MG63 (cell line): Measurements from ENCODE around the gene ANKH. TPM values are rescaled to one million over a fixed set of nuclear protein-coding genes. Genes with fewer than 3 reads are reported as not detected.
"Not testable (repeated sequence)": the region's sequence is repeated elsewhere in the genome, so short reads cannot be mapped to it uniquely, and the experiment has no call there.

Experiments used
- DNase-seq: peaks from one replicate; pipeline ENCODE4 v3.0.0-alpha.2; 2020
- H3K27me3 ChIP-seq: fragments of 250-450 bp; sonication (Bioruptor Pico); 2 replicates; pipeline ENCODE4 v1.5.1; 2020; ENCODE audit warnings: mild to moderate bottlenecking, moderate library complexity
- H3K36me3 ChIP-seq: fragments of 250-450 bp; sonication (Bioruptor Pico); 2 replicates; pipeline ENCODE4 v1.5.1; 2020; ENCODE audit warnings: mild to moderate bottlenecking, moderate library complexity
- H3K4me3 ChIP-seq: fragments of 250-450 bp; sonication (Bioruptor Pico); 2 replicates; pipeline ENCODE4 v1.5.1; 2020; ENCODE audit warnings: mild to moderate bottlenecking, moderate library complexity
- H3K9me3 ChIP-seq: fragments of 250-450 bp; sonication (Bioruptor Pico); 2 replicates; pipeline ENCODE4 v1.5.1; 2020; ENCODE audit warnings: mild to moderate bottlenecking, moderate library complexity
- total RNA-seq: library from RNA; depleted of rRNA; stranded (reverse); fragments of >200 nt; shearing (Covaris generic); gene quantifications from 2 replicates; pipeline ENCODE4 v1.2.3, GENCODE V29; 2014; ENCODE audit warnings: low replicate concordance

Gene ANKH
- total RNA-seq, 1 experiment from 2014 or later: 28.9 TPM

DNA sequence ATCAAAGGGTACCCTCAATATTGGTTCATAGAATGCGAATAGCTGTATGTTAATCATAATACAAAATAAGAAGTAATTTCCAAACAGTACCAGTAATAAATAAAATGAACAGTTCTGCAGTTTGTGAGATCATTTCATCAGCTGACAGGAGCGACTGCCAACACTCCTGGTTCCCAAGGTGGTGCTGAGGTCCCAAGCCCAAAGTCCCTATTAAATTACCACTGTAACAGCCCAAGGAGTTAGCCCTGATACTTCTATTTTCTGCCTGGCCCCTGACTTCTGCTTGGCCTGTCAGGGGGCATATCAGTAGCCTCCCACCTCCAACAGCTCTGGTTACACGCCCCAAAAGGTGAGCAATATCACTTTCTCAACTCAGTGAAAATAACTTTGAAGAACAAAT, 47.1 kb downstream of the ANKH start:
- peaks cover 6% of the 10 kb centered on the region; the same call in 1 of the 2 replicates for H3K9me3 ChIP-seq
- no peaks in the 10 kb centered on the region for H3K27me3 ChIP-seq
- no peaks in the 10 kb centered on the region for H3K36me3 ChIP-seq
- no peak overlapping the region for H3K4me3 ChIP-seq
- no peak for DNase-seq

DNA sequence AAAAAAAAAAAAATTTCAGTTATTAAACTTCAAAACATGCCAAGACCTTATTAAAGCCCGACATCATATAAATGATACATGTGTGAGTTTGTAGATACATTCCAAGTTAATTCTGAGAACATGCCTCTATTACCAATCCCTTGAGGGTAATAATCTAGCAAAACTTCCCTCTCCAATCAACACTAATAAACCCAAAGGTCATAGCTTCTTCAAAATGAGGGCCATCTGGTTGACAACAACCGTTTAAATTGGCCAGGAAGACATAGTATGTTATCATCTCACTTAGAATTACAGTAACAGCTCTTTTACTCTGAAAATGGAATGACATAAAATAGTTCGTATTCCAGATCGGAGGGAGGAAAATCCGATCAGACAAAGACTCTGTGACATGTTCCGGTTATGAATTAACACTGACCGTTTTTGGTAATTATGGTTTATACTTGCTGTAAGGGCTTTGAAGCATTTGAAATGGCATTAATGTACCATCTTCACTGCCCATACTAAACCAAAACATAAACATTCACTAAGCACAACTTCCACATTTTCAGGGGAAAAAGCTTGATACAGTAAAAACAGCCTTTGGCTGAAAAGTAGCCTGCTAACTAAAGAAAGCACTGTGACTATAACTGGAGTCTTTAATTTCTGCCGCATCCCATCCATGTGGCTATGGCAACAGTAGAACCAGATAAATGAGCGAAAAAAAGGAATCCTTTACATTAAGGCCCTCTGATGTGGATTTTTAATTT, 50.3 kb downstream of the ANKH start:
- no peaks in the 10 kb centered on the region for H3K36me3 ChIP-seq
- no peak for DNase-seq
- H3K9me3 ChIP-seq: peaks cover 6% of the 10 kb centered on the region; the same call in 1 of the 2 replicates
- no peak overlapping the region for H3K4me3 ChIP-seq
- no peaks in the 10 kb centered on the region for H3K27me3 ChIP-seq

DNA sequence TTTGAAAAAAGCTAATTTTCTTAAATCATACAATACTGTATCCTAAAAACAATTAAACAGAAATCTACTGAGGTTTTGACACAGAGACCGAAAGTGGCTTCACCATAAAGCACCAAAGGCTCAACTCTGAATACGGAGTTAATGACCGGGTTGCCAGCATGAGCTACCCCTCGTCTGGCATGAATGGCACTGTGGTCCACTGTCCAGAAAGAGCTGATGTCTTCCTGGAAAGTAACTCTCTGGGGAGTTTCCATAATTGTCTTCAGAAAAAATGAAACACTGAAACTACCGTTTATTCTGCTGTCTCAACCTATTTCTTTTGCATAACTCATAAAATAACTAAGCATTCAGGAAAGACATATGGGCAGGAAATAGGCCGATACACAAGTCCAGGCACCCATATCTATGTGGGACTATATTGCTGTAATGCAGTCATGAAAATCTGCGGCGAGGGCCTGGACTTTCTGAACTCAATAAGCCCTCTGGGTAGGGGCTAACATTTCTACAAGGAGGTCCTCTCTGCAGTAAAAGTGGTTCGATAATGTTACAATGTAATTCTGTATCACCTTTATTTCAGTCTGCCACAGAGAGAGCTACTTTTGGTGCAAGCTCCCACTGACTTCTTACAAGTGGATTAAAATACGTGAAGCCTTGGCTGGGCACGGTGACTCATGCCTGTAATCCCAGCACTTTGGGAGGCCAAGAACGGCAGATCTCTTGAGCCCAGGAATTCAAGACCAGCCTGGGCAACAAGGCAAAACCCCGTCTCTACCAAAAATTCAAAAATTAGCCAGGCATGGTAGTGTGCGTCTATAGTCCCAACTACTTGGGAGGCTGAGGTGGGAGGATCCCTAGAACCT, 52.4 kb downstream of the ANKH start:
- DNase-seq: peak; percentile 87
- Histone ChIP-seq H3K36me3 (no peaks in the 10 kb centered on the region), H3K4me3 (no peak overlapping the region), H3K27me3 (no peaks in the 10 kb centered on the region), H3K9me3 (peaks cover 6% of the 10 kb centered on the region; the same call in 1 of the 2 replicates)

DNA sequence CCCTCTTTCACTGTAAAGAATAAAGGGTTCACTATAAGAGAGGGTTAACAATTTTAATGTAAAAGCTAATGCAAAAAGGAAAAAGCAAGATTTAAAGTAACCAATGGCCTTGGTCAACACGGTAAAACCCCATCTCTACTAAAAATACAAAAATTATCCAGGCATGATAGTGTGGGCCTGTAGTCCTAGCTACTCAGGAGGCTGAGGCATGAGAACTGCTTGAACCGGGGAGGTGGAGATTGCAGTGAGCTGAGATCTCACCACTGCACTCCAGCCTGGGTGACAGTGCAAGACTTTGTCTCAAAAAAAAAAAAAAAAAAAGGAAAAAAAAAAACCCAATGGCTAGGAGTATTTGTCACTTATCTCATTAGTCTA, 53.8 kb downstream of the ANKH start:
- DNase-seq, H3K9me3 ChIP-seq, H3K4me3 ChIP-seq, H3K36me3 ChIP-seq, H3K27me3 ChIP-seq: not testable (repeated sequence)

DNA sequence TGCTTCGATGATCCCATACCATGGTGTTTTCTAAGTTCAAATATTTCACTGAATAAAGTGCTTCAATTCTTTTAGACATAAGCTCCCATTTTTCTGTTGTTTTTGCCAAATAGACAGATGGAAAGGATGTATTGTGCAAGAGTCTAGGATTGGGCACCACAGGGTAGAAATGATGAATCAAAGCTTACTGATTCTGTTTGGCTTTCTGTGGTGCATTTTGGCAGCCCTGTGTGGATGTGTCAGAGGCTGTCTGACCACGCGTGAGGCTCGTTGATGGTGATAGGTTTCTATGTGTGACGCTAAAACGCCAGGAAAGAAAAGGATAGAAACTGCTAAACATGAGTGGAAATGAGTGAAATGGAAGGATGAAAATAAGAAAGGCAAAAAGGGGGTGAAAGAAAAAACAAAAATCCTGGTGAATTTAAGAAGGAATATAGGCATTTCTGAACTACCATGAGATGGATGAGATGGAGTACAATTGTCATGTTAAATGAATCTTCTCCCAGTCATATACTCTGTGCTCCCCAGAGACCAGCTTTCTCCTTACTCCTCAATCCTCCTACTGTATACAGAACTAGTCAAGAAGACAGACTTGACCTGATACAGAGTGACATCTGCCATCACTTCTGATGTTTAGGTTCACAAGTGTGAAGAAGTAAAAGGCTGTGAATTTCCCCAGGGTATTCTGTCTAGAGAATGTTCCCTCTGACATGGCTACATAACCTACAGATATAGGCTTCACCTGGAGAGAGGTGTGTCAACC, 54.4 kb downstream of the ANKH start:
- DNase-seq: peak; percentile 93
- peaks cover 6% of the 10 kb centered on the region; the same call in 1 of the 2 replicates for H3K9me3 ChIP-seq
- no peaks in the 10 kb centered on the region for H3K27me3 ChIP-seq
- no peaks in the 10 kb centered on the region for H3K36me3 ChIP-seq
- no peak overlapping the region for H3K4me3 ChIP-seq

DNA sequence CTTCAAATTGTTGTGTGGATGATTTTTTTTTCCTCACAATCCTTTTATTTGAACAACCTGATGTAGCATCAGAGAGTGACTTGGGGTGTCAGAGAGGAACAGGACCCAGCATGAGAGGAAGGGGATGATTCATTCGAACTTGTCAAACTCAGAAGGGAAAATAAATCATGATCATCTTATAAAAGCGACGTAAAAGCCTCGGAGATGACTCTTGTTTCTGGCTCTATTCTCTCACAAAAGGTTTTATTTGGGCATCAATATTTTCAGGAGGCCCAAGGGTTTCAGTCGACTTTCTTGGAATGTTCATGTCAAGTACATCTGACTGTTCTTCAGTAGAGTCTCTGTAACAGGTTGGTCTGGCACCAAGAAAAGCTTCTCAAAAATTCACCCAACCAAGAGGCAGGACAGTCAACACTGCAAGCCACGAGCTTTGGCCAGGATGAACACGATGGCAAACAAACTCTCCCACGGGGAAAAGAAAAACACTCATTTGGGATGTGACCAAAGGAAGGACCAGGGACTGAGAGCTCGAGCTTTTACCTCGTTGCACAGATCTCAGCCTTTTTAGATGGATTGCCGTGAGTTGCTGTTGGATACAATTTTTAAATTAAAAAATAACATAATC, 55.1 kb downstream of the ANKH start:
- Histone ChIP-seq H3K27me3 (no peaks in the 10 kb centered on the region), H3K9me3 (peaks cover 6% of the 10 kb centered on the region; the same call in 1 of the 2 replicates), H3K4me3 (no peak overlapping the region), H3K36me3 (no peaks in the 10 kb centered on the region)
- peak; percentile 21 for DNase-seq

DNA sequence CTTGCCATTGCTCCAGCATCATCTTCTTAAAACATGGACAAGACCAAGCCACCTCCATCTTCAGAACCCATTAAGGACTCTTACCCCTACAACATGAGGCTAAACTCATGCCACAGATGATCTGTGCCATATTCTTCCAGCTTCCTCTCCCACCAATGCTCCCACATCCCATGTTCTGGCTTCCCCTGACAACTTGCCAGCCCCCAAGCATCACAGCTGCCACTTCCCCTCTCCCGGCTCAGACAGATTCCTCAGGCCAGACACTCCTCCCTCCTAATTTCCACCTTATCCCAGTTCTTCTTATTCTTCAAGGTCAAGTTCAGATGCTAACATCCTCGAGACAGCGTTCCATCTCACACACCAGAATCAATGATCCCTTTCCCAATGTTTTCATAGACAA, 57.8 kb downstream of the ANKH start:
- peaks cover 3% of the 10 kb centered on the region; the same call in 1 of the 2 replicates for H3K36me3 ChIP-seq
- no peak for DNase-seq
- no peaks in the 10 kb centered on the region for H3K9me3 ChIP-seq
- H3K27me3 ChIP-seq: no peaks in the 10 kb centered on the region
- H3K4me3 ChIP-seq: no peak overlapping the region

DNA sequence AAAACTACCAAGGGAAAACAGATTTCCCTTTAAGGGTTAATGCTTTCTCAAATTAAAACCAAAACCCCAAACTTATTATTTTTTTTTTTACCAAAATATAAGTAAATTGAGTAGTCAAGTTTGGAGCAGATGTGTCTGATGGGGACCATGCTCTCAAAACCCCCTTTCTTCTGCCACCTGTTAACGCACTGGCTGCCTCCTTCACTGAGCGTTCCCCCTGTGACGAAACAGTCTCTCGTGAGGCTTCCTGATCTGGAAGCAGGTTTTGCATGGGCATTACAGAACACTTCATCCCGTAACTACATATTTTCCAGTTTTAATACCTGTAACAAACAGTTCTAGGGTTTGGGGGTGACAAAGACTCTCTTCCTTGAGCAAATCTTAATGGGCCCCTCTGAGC, 59.4 kb downstream of the ANKH start:
- H3K36me3 ChIP-seq: peaks cover 3% of the 10 kb centered on the region; the same call in 1 of the 2 replicates
- H3K27me3 ChIP-seq: no peaks in the 10 kb centered on the region
- no peak overlapping the region for H3K4me3 ChIP-seq
- H3K9me3 ChIP-seq: no peaks in the 10 kb centered on the region
- no peak for DNase-seq

DNA sequence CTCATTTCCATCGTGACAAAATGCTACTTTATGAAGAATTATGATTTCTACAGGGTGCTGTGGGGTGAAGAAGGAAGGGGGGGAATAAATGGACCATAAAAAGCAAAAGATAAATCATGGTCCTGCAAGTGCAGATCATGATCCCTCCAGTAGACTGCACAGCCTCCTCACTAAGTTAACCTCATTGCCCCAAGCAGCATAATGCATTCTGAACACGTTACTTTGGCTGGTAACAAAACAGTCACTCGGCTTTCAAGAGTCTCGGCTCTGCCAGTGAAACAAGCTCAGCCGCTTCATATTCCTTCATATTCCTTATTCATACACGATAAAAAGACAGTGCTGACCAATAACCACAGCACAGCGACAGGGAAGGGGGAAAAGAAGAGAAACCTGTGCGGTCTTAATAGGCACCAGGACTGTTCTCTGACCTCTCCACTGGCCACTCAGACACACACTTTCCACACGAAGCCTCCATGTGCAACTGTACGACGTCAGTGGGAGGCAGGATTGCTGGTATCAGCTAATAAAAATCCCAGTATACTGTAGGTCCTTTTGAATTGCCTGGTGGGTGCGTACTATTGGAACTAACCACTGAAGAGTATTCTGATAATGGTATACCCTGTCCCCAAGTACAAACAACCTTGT, 60.5 kb downstream of the ANKH start:
- Histone ChIP-seq H3K4me3 (no peak overlapping the region), H3K27me3 (no peaks in the 10 kb centered on the region), H3K36me3 (peaks cover 3% of the 10 kb centered on the region; the same call in 1 of the 2 replicates), H3K9me3 (no peaks in the 10 kb centered on the region)
- no peak for DNase-seq

DNA sequence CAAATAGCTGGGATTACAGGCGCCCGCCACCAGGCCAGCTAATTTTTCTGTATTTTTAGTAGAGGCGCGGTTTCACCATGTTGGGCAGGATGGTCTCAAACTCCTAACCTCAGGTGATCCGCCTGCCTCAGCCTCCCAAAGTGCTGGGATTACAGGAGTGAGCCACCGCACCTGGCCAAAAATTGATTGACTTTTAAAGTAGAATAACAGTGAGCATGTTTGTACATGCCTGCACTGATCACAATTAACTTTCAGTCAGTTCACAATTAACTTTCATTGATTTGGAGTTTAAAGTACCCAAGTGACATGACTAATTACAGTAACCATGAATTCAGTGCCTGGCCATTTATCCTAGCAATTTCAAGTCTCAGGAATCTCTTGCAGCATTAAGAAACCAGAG, 61.3 kb downstream of the ANKH start:
- no peaks in the 10 kb centered on the region for H3K9me3 ChIP-seq

DNA sequence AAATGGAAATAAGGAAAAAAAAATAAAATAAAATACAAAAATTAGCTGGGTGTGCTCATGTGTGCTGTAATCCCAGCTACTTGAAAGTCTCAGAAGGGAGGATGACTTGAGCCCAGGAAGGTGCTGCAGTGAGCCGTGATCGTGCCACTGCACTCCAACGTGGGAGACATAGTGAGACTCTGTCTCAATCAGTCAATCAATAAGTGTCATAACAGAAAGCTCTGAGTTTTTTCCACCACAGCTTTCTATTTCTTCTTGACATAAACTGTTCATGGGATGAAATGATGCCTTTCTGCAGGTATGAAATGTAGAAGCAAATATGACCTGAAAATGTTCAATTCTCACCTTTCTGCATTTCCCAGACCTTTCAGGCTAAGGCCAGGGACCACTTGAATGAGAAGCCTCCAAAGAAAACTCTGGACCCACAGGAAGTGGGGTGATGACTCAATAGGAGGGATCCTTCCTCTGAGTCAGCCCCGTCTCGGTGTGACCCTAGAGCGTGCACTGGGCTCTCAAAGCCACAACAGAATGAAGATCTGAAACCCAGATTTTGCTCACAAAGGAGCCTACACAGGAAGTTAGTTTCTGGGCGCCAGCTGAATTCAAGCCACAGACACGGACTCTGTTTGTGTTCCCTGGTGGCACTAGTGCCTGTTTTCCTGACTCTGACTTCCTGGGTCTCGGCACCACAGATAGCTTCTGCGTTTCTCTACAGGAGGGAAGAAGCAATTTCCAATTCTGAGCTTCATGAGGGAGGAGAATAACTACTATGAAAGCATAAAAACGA, 62.0 kb downstream of the ANKH start:
- Histone ChIP-seq H3K9me3 (no peaks in the 10 kb centered on the region), H3K4me3 (no peak overlapping the region), H3K27me3 (no peaks in the 10 kb centered on the region), H3K36me3 (peaks cover 3% of the 10 kb centered on the region; the same call in 1 of the 2 replicates)
- peak; percentile 90 for DNase-seq

More for the DNA sequence above, 61.3 kb downstream of the ANKH start:
- Histone ChIP-seq H3K36me3 (peaks cover 3% of the 10 kb centered on the region; the same call in 1 of the 2 replicates), H3K27me3 (no peaks in the 10 kb centered on the region), H3K4me3 (no peak overlapping the region)
- no peak for DNase-seq

DNA sequence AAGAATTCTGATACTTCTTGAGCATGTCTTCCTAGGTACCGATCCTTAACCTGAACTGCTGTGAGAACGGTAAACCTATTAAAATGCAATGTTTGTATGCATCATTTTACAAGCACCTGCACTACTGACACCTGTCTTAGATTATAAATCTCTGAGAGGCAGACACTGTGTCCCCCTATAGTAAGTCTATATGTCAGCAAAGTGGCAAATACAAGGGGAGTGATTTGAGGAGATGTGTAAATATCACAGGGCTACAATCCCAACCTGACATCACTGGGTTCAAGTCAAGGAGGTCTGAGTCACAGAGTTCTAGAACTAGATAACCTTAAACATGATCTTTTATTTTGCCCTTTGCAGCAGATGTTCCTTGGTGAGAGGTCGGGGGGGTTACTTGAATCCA, 64.1 kb downstream of the ANKH start:
- no peak for DNase-seq
- peaks cover 3% of the 10 kb centered on the region; the same call in 1 of the 2 replicates for H3K36me3 ChIP-seq

DNA sequence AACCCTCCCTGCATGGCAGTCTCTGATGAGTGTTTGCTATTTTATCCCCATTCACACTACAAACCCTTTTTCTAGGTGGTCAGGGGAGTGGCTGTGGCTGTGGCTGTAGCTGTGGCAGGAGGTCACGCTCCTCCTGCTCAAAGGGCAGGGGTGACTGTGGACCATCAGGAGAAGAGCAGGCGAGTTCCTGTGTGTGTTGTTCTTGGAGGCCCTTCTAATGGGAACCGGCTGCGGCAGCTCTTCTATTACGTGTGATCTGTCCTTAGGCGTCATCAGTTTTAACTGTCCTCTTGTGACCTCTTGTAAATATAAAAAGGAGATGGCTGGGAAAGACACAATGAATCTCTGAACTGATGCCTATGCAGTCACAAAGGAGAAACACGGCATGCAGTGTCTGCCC, 65.1 kb downstream of the ANKH start:
- peaks cover 3% of the 10 kb centered on the region; the same call in 1 of the 2 replicates for H3K36me3 ChIP-seq
- no peak overlapping the region for H3K4me3 ChIP-seq
- no peaks in the 10 kb centered on the region for H3K27me3 ChIP-seq
- H3K9me3 ChIP-seq: no peaks in the 10 kb centered on the region
- peak; percentile 14 for DNase-seq

More for the DNA sequence above, 64.1 kb downstream of the ANKH start:
- Histone ChIP-seq H3K4me3 (no peak overlapping the region), H3K9me3 (no peaks in the 10 kb centered on the region), H3K27me3 (no peaks in the 10 kb centered on the region)

DNA sequence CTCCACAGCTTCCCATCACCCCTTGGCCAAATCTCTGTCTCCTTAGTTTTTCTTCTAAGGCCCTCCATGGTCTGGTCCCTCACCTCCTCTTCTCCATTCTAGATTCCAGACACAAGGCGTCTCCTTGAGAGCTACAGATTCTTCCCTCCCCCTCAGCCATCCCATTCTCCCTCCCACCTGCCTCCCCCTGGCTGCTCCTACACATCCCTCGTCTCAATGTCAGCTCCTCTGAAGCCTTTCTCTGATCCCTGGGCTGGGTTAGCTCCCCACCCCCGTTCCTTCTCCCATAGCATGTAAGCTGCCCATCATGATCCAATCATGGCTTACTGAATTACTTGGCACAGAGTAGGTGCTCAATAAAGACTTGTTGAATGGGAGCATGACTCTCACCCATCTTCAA, 69.0 kb downstream of the ANKH start:
- no peaks in the 10 kb centered on the region for H3K9me3 ChIP-seq
- H3K36me3 ChIP-seq: no peaks in the 10 kb centered on the region; the same call in 1 of the 2 replicates
- H3K27me3 ChIP-seq: no peaks in the 10 kb centered on the region
- DNase-seq: no peak
- no peak overlapping the region for H3K4me3 ChIP-seq

DNA sequence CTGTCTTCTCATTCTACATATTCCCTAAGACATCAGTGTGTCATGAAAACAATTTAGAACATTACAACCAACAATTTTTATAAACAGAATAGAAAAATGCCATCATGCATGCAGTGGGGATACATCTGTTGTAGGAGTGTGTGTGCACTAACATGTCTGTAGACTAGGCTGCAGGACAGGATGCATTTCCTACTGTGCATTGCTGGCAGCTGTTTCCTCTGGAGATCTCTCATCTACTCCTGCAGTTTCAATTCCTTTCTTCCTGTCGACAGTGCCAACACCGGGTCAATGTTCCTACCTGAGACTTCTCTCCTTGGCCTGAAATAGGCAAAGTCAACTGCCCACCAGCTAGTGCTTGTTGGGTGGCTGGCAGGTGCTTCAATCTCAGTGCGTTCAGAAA, 69.8 kb downstream of the ANKH start:
- no peaks in the 10 kb centered on the region; the same call in 1 of the 2 replicates for H3K36me3 ChIP-seq
- H3K27me3 ChIP-seq: no peaks in the 10 kb centered on the region
- H3K4me3 ChIP-seq: no peak overlapping the region
- DNase-seq: no peak
- no peaks in the 10 kb centered on the region for H3K9me3 ChIP-seq
